MM.1S (cell line): ENCODE data around the gene DNPEP.

ENCODE experiments used
- DNase-seq: peaks from one replicate; pipeline ENCODE4 v3.0.0-alpha.2; 2015
- H2AFZ ChIP-seq: fragments of 300-600 bp; sonication (generic); 2 replicates; pipeline ENCODE4 v1.6.0; 2016; ENCODE audit warnings: antibody characterized with exemption, low read length
- H3F3A ChIP-seq: fragments of 300-600 bp; sonication (generic); 2 replicates; pipeline ENCODE4 v1.6.1; 2016; ENCODE audit warnings: mild to moderate bottlenecking, antibody characterized with exemption, low read length, moderate library complexity, mixed read lengths; ENCODE audit not compliant: insufficient read depth
- H3K27ac ChIP-seq: fragments of 300-600 bp; sonication (generic); 2 replicates; pipeline ENCODE4 v1.5.1; 2016; ENCODE audit warnings: mild to moderate bottlenecking, low read length
- H3K27me3 ChIP-seq: fragments of 300-600 bp; sonication (generic); replicated peaks from 2 replicates; pipeline ENCODE4 v1.6.0; 2016; ENCODE audit warnings: low read length; ENCODE audit not compliant: insufficient read depth
- H3K36me3 ChIP-seq: fragments of 300-600 bp; sonication (generic); replicated peaks from 2 replicates; pipeline ENCODE4 v1.6.1; 2016; ENCODE audit warnings: mild to moderate bottlenecking, low read length, mixed read lengths; ENCODE audit not compliant: insufficient read depth
- H3K4me1 ChIP-seq: fragments of 300-600 bp; sonication (generic); 2 replicates; pipeline ENCODE4 v1.6.1; 2016; ENCODE audit warnings: low read length, mixed read lengths
- H3K4me2 ChIP-seq: fragments of 300-600 bp; sonication (generic); 2 replicates; pipeline ENCODE4 v1.6.0; 2016; ENCODE audit warnings: low read depth, low read length
- H3K4me3 ChIP-seq: fragments of 300-600 bp; sonication (generic); 2 replicates; pipeline ENCODE4 v1.5.1; 2016; ENCODE audit warnings: low read length, mixed read lengths
- H3K79me2 ChIP-seq: fragments of 300-600 bp; sonication (generic); 2 replicates; pipeline ENCODE4 v1.6.1; 2016; ENCODE audit warnings: mixed run types, low read length, mixed read lengths
- H3K9ac ChIP-seq: fragments of 300-600 bp; sonication (generic); 2 replicates; pipeline ENCODE4 v1.6.1; 2016; ENCODE audit warnings: low read length, mixed read lengths
- H3K9me2 ChIP-seq: fragments of 300-600 bp; sonication (generic); replicated peaks from 2 replicates; pipeline ENCODE4 v1.6.1; 2016; ENCODE audit warnings: mild to moderate bottlenecking, low read length, mixed read lengths; ENCODE audit not compliant: insufficient read depth
- H3K9me3 ChIP-seq: fragments of 300-600 bp; sonication (generic); replicated peaks from 2 replicates; pipeline ENCODE4 v1.6.1; 2016; ENCODE audit warnings: mild to moderate bottlenecking, low read length, mixed read lengths; ENCODE audit not compliant: insufficient read depth
- H4K20me1 ChIP-seq: fragments of 300-600 bp; sonication (generic); 2 replicates; pipeline ENCODE4 v1.6.1; 2016; ENCODE audit warnings: mild to moderate bottlenecking, low read length, moderate library complexity, mixed read lengths; ENCODE audit not compliant: insufficient read depth
- CTCF ChIP-seq: fragments of 300-600 bp; sonication (generic); IDR thresholded peaks from 2 replicates; pipeline ENCODE4 v1.5.1; 2016; ENCODE audit warnings: antibody characterized with exemption, low read length, mixed read lengths
- EZH2 ChIP-seq: fragments of 300-600 bp; sonication (generic); optimal IDR thresholded peaks from 2 replicates; pipeline ENCODE3; 2017; ENCODE audit warnings: low read depth, mild to moderate bottlenecking, antibody characterized with exemption, low read length, mixed read lengths
- EZH2phosphoT487 ChIP-seq: fragments of 300-600 bp; sonication (generic); IDR thresholded peaks from 2 replicates; pipeline ENCODE4 v1.6.1; 2018; ENCODE audit warnings: antibody characterized with exemption, low read length

DNPEP gene

GRCh38 chr2:219380926-219381325 lies 6.8 kb downstream of the DNPEP start:
- no peak for TF ChIP-seq EZH2phosphoT487
- TF ChIP-seq CTCF = no peak
- TF ChIP-seq EZH2 = no peak
- Histone ChIP-seq H3K36me3 (peaks cover 6% of the 10 kb centered on the region; the same call in 1 of the 2 replicates), H3K79me2 (peaks cover 3% of the 10 kb centered on the region), H3K27me3 (no peaks in the 10 kb centered on the region), H3K4me3 (no peak overlapping the region), H3K4me2 (no peak overlapping the region), H3K9me2 (no peaks in the 10 kb centered on the region), H3K9ac (no peak overlapping the region), H3F3A (no peaks in the 10 kb centered on the region), H3K27ac (no peak overlapping the region), H2AFZ (no peak overlapping the region), H3K9me3 (no peaks in the 10 kb centered on the region), H4K20me1 (no peaks in the 10 kb centered on the region), H3K4me1 (no peaks in the 10 kb centered on the region)
- no peak for DNase-seq

- H3F3A ChIP-seq = no peaks in the 10 kb centered on the region
- no peaks in the 10 kb centered on the region for H3K9me2 ChIP-seq
- no peaks in the 10 kb centered on the region for H3K9me3 ChIP-seq
- TF ChIP-seq CTCF = no peak
- no peak for TF ChIP-seq EZH2phosphoT487
- DNase-seq = no peak
- H3K4me2 ChIP-seq = no peak overlapping the region
- H2AFZ ChIP-seq = no peak overlapping the region
- no peak overlapping the region for H3K27ac ChIP-seq
- H4K20me1 ChIP-seq = no peaks in the 10 kb centered on the region
- no peaks in the 10 kb centered on the region for H3K79me2 ChIP-seq
- H3K4me1 ChIP-seq = no peaks in the 10 kb centered on the region
- H3K27me3 ChIP-seq = no peaks in the 10 kb centered on the region
- no peak overlapping the region for H3K4me3 ChIP-seq
- H3K9ac ChIP-seq = no peak overlapping the region
- H3K36me3 ChIP-seq = no peaks in the 10 kb centered on the region; the same call in none of the 2 replicates
These were observed 9.4 kb downstream of the DNPEP start for GRCh38 chr2:219378163-219378851.

- H3K27ac ChIP-seq = no peak overlapping the region
- no peak overlapping the region for H2AFZ ChIP-seq
- no peak overlapping the region for H3K4me2 ChIP-seq
- H4K20me1 ChIP-seq = no peaks in the 10 kb centered on the region
- no peaks in the 10 kb centered on the region for H3K27me3 ChIP-seq
- H3K4me3 ChIP-seq = no peak overlapping the region
- H3K4me1 ChIP-seq = no peaks in the 10 kb centered on the region
- no peaks in the 10 kb centered on the region for H3K79me2 ChIP-seq
- no peak for TF ChIP-seq EZH2
- TF ChIP-seq CTCF = no peak
- TF ChIP-seq EZH2phosphoT487 = no peak
- H3K9ac ChIP-seq = no peak overlapping the region
- H3K9me2 ChIP-seq = no peaks in the 10 kb centered on the region
- no peaks in the 10 kb centered on the region; the same call in 1 of the 2 replicates for H3K36me3 ChIP-seq
- no peaks in the 10 kb centered on the region for H3K9me3 ChIP-seq
- H3F3A ChIP-seq = no peaks in the 10 kb centered on the region
- no peak for DNase-seq
These were observed 18.3 kb downstream of the DNPEP start for GRCh38 chr2:219369447-219369861.
